ENCODE data around the gene ALDH3B1. TPM values are rescaled to one million over a fixed set of nuclear protein-coding genes. Genes with fewer than 3 reads are reported as not detected.

Gene ALDH3B1
- total and polyA plus RNA-seq, 4 donors, result 1.6 to 7.1 (median 3.4) TPM

GRCh38 chr11:68024508-68024907 is 14.4 kb downstream of the ALDH3B1 start:
- Histone ChIP-seq H3K36me3 (ENCODE audit: control insufficient read depth in 4 of 4, insufficient read depth in 3 of 4, low read depth in 1 of 4, low read length in 3 of 4) (no peaks in the 10 kb centered on the region), H3K9ac (ENCODE audit: low read depth in 1 of 2, low read length in 2 of 2) (no peak overlapping the region), H3K4me3 (ENCODE audit: low read depth in 1 of 3, low read length in 3 of 3) (no peak overlapping the region), H3K27ac (ENCODE audit: low read depth in 1 of 2, low read length in 2 of 2) (no peak overlapping the region), H3K9me3 (ENCODE audit: control insufficient read depth in 4 of 4, low read length in 3 of 4) (no peaks in the 10 kb centered on the region), H3K4me1 (ENCODE audit: control insufficient read depth in 4 of 4, insufficient read depth in 4 of 4, low read length in 3 of 4) (peaks cover under 1 to 6% (median 4%) of the 10 kb centered on the region in 4 donors), H3K27me3 (ENCODE audit: control insufficient read depth in 4 of 4, insufficient read depth in 4 of 4, low read length in 3 of 4) (no peaks in the 10 kb centered on the region)
- DNase-seq (ENCODE audit: low spot score), result no peak
- TF ChIP-seq ATF3 (IDR thresholded peaks at IDR 0.05) (no peak), RAD21 (IDR thresholded peaks at IDR 0.05) (no peak), NR2F2 (IDR thresholded peaks at IDR 0.05) (no peak), REST (IDR thresholded peaks at IDR 0.05) (no peak), FOXA1 (IDR thresholded peaks at IDR 0.05) (no peak), ZBTB33 (IDR thresholded peaks at IDR 0.05) (no peak), FOXA2 (IDR thresholded peaks at IDR 0.05) (no peak), RXRA (IDR thresholded peaks at IDR 0.05) (no peak), YY1 (IDR thresholded peaks at IDR 0.05) (no peak), HNF4G (IDR thresholded peaks at IDR 0.05) (no peak), EGR1 (IDR thresholded peaks at IDR 0.05; ENCODE audit: low read depth in 2 of 2) (no peak), GABPA (IDR thresholded peaks at IDR 0.05 in 1 of 2, conservative IDR thresholded peaks at IDR 0.05 in 1 of 2) (no peak), TAF1 (conservative IDR thresholded peaks at IDR 0.05) (no peak), CTCF (IDR thresholded peaks at IDR 0.05; ENCODE audit: low read depth, low read length, missing input control) (no peak), SP1 (IDR thresholded peaks at IDR 0.05) (no peak), MAX (IDR thresholded peaks at IDR 0.05) (no peak), JUND (IDR thresholded peaks at IDR 0.05) (no peak), HNF4A (conservative IDR thresholded peaks at IDR 0.05) (no peak)
- WGBS, result 88% methylated on average over 5 of the region's 5 CpGs
